Effector CD4-positive, alpha-beta T cell (primary cell): ENCODE results near the gene CDK5RAP2.
"Not testable (repeated sequence)": the region's sequence is repeated elsewhere in the genome, so short reads cannot be mapped to it uniquely, and the experiment has no call there.

ENCODE experiments used
- DNase-seq: peaks from one replicate; pipeline ENCODE4 v3.0.0-alpha.2; 2020

Gene CDK5RAP2

GRCh38 chr9:120587328-120587727 is 7.4 kb upstream of the CDK5RAP2 start:
- DNase-seq: no peak

- DNase-seq: peak; percentile 6
Measured at GRCh38 chr9:120583958-120584369, 4.0 kb upstream of the CDK5RAP2 start.

GRCh38 chr9:120579139-120580050 is 572 bp downstream of the CDK5RAP2 start:
- DNase-seq: no peak

- no peak for DNase-seq
Measured at GRCh38 chr9:120574473-120574872, 5.5 kb downstream of the CDK5RAP2 start.

GRCh38 chr9:120572472-120572871 is 7.5 kb downstream of the CDK5RAP2 start:
- DNase-seq: no peak

- DNase-seq: no peak
Measured at GRCh38 chr9:120571443-120572257, 8.3 kb downstream of the CDK5RAP2 start.

- no peak for DNase-seq
Measured at GRCh38 chr9:120570296-120570695, 9.7 kb downstream of the CDK5RAP2 start.

- DNase-seq: no peak
Measured at GRCh38 chr9:120569556-120569955, 10.4 kb downstream of the CDK5RAP2 start.

- DNase-seq: no peak
Measured at GRCh38 chr9:120568816-120569215, 11.2 kb downstream of the CDK5RAP2 start.

- DNase-seq: no peak
Measured at GRCh38 chr9:120567874-120568273, 12.1 kb downstream of the CDK5RAP2 start.

- DNase-seq: no peak
Measured at GRCh38 chr9:120567081-120567480, 12.9 kb downstream of the CDK5RAP2 start.

GRCh38 chr9:120564589-120564988 is 15.4 kb downstream of the CDK5RAP2 start:
- DNase-seq: no peak

- no peak for DNase-seq
Measured at GRCh38 chr9:120562861-120563443, 17.0 kb downstream of the CDK5RAP2 start.

- no peak for DNase-seq
Measured at GRCh38 chr9:120561709-120562108, 18.3 kb downstream of the CDK5RAP2 start.

- DNase-seq: no peak
Measured at GRCh38 chr9:120559546-120559945, 20.4 kb downstream of the CDK5RAP2 start.

GRCh38 chr9:120558454-120558853 is 21.5 kb downstream of the CDK5RAP2 start:
- DNase-seq: no peak

- no peak for DNase-seq
Measured at GRCh38 chr9:120557205-120557604, 22.8 kb downstream of the CDK5RAP2 start.

- no peak for DNase-seq
Measured at GRCh38 chr9:120556775-120557174, 23.2 kb downstream of the CDK5RAP2 start.

GRCh38 chr9:120555839-120556238 is 24.1 kb downstream of the CDK5RAP2 start:
- DNase-seq: no peak

GRCh38 chr9:120552210-120552704 is 27.7 kb downstream of the CDK5RAP2 start:
- DNase-seq: not testable (repeated sequence)

- DNase-seq: no peak
Measured at GRCh38 chr9:120545701-120546550, 34.0 kb downstream of the CDK5RAP2 start.

- DNase-seq: no peak
Measured at GRCh38 chr9:120544441-120544840, 35.5 kb downstream of the CDK5RAP2 start.
